T-helper 22 cell (primary cell): ENCODE measurements around the gene CYP21A2.

Experiments used
- DNase-seq: peaks from one replicate; pipeline ENCODE4 v3.0.0-alpha.2; 2020; ENCODE audit warnings: low read depth

Gene CYP21A2

DNA sequence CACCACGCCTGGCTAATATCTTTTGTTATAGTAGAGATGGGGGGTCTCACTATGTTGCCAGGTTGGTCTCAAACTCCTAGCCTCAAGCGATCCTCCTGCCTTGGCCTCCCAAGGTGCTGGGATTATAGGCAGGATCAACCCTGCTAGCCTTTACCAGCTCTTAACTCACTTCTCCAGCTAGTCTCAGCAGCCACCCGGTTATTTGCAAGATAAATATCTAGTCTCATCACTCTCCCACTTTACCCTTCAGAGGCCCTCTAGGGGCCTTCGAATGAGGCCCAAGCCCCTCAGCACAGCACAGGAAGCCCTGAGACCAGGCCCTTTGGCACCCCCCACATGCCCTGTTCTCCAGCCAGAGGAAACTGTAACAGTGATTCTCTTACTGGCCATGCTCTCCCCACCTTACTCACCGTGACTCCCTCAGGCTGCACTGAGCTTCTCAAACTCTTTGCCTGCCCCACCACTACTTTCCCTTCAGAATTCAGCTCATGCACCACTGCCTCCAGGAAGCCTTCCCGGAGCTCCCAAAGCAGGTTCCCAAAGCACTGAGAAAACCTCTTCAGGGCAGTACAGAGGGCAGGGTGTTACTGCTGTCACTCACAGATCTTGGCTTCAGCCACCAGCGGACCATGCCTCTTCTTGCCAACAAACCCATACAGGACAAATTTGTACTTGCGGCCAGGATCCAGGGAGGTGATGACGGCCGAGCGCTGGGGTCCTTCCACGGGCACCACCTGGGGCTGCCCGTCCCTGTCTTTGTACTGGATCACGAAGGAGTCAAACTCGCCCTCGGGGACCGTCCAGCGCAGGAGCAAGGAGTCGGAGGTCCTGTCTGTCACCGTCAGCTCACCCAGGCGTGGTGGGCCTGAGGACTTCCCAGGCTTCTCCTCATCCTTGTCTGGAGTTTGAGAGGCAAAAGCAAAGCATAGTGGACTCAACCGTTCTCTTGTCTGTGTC, 45.9 kb downstream of the CYP21A2 start:
- DNase-seq: no peak

DNA sequence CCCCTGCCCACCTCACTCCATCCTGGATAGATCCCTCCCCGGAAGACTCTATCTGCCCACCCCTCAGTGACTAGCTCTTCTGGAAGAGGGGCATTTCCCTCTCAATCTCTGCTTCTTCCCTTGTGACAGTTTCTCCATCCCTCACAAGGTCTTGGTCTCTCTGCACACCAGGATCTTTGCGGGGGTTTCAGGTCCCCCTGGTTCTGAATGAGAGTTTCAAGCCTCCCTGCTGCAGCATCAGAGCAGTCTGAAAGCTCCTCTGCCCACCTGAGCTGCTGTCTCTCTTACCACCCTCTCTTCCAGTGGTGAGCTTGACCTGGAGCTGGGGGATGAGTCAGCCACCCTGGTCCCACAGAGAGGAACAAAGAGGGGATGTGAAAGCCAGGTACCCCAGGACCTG, 46.6 kb downstream of the CYP21A2 start:
- DNase-seq: no peak

DNA sequence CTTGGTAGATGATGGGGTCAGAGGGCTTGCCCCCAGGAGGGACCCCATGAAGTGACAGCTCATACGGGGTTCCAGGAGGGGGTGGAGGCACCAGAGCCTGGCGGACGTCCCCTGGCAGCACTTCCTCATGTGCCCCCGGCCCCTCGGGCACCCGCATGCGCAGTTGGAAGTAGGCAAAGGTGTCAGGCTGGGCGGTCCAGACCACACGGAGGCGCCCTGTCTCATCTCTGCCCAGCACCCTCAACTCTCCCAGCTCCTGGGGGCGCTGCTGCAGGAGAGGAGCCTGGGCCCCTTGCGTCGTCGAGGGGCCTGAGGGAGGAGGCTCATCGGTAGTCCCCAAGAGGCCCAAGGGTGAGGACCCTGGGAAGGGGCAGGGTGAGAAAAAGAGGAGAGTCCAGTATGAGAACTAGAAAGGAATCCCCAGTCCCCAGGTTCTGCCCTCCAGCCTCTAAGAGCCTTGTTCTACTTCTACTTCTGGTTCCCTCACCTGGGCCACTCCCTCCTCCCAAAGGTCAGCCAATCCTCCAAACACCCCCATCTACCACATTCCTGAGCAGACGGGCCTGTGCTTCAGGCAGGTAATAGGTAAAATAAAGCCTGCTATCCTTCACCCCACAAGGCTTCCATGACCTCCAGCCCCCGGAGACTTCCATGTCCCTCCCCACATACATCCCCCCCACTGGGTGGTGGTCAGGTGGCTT, 47.7 kb downstream of the CYP21A2 start:
- DNase-seq: no peak

DNA sequence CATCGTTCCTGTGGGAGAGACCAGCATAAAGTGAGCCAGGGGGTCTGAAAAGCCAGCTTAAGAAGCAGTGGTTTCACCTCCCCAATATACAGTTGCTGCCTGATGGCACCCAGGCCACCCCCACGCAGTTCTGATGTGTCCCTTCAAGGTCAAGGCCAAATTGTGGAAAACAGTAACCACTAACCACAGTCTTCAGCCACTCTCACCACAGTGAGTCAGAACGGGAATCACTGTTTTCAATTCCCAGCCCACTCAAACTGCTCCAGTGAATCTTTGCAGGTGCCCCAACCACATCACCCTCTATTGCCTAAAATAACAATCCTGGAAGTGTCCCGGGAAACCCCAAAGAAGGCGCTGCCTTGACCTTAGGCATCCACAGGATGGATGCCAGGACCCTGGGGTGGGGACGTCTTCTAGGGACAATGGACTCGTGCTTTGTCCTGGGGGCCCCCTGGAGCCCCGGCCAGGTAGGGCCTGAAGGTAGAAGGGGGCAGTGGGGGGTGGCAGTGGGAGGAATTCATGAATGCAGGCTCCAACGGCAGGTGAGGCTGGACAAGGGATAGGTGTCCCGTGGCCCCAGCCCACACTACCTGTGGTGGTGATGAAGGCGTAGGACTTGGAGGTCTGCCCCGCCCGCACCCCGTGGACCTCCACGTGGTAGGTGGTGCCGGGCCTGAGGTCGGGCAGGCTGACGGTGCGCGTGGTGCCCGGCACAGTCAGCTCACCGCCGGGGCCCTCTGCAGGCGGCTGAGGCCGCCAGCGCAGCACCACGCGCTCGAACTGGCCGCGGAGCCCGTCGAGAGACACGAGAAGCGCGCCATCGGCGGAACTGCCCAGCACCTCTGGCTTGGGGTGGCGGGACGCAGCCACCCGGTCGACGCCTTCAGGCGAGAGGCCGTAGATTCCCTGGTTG, 48.7 kb downstream of the CYP21A2 start:
- no peak for DNase-seq

DNA sequence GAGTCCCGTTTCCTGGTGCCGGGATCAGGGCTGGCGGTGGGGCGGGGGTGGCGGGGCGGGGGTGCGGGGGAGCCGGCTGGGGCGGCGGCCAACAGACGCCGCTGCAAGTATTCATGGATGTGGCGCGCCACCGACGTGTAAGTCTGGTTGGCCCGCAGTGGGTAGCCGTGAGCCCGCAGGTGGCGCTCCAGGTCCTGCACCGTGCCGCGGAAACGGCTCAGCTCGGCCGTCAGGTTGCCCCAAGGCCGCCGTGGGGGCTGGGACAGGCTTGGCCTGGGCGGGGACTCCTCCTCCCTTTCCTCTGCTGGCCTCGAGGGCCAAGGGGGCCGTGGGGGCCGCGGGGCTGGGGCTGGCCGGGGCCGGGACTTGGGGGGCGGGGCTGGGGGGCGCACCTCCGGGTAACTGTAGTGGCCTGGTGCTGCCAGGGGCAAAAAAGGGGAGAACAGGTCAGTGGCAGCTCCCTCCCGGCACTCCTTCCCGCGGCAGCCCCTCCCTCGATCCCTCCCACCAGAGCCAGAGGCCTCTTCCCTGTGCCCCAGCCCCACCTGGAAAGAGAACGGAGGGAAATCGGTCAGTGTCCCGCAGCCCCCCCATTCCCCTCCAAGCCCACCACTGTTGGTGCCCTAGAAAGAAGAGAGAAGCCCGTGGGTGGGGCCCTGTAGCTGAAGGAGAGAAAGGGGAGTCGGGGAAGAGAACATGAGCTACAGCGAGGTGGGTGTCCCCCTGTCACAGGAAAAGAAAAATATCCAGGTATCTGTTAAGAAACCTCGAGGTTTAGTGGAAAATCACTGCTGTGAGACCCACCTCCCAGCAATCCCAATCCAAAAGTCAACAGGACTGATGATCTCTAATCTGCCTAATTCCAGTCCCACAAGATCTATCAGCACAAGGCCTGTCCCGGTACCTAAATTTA, 49.6 kb downstream of the CYP21A2 start:
- peak; percentile 23 for DNase-seq

DNA sequence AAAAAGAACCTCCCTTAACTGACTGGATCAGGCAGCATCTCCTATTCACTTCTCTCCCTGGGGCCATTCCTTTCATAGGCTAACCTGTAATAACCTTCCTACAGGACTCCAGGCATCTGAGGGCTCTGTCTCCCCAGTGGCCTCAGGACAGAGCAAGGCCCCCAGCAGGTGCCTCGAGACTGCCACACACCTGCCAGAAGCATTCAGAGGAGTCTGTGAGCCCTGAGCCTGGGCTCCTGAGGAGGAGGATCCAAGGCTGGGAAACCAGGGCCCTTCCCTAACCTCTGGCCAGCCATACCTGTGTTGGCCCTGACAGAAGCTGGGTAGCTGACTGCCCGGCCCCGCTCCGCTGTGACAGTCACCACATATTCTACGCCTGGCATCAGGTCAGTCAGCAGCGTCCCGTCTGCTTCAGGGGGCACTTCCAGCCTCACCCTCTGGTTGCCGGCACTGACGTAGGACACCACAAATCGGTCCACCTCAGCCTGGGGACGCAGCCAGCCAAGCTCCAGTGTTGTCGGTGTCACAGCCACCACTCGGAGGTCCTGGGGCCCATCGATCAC, 50.4 kb downstream of the CYP21A2 start:
- no peak for DNase-seq

DNA sequence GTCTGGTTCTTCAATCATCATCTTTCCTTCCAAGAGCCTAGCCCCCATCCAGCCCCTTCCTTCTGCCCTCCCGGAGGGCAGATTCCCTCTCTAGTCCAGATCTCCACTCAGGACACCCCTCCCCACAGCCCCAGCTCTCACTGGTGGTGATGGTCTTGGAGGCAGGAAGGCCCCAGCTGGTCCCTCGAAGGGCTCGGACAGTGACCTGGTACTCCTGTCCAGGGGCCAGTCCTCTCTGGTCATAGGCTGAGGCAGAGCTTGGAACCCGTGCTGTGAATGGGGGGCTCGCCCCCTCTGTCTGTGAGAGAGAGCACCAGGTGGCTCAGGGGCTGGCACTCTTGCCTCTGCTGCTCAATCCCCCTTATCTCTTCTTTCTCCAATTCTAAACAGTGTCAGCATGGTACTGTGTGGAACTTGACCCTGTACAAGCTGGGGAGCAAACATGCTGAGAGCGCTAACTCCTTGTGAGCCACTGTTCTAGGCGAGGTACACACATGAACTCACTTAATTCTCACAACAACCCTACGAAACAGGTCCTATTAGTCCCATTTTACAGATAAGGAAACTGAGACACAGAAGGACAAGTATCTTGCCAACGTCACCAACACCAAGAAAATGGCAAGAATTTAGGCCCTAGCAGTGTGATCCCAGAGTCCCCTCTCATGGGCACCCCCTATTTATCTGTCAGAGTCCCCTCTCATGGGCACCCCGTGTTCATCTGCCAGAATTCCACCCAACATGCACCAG, 51.0 kb downstream of the CYP21A2 start:
- no peak for DNase-seq
